DND-41 (cell line): ENCODE measurements around the gene FSD1L.

Source experiments
- CTCF ChIP-seq: IDR thresholded peaks from 2 replicates; pipeline ENCODE4 v1.5.1; 2012; ENCODE audit warnings: borderline replicate concordance, low read length, moderate library complexity, mild to moderate bottlenecking; ENCODE audit not compliant: poor library complexity, severe bottlenecking; ENCODE audit errors: extremely low read depth
- EZH2 ChIP-seq: IDR thresholded peaks from 3 replicates; pipeline ENCODE4 v1.6.1; 2012; ENCODE audit warnings: borderline replicate concordance, low read depth, mild to moderate bottlenecking, moderate library complexity, low read length, inconsistent platforms; ENCODE audit not compliant: severe bottlenecking

- no peak for TF ChIP-seq CTCF
- TF ChIP-seq EZH2, result no peak
These were observed 15.5 kb upstream of the FSD1L start for GRCh38 chr9:105432247-105432842.
